ENCODE data around the gene SHOC2.

Gene SHOC2

DNA sequence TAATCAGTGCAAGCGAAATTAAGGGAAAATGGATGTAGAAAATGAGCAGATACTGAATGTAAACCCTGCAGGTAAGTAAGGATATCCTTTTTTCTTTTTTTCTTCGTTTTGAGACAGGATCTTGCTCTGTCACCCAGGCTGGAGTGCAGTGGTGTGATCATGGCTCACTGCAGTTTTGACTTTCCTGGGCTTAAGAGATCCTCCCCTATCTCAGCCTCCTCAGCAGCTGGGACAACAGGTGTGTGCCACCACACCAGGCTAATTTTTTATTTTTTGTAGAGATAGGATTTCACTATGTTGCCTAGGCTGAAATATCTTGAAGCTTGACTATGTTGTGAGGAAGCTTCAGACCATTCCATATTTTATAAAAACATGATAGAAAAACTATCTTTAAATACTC is 43.4 kb upstream of the SHOC2 start:
- no peak for TF ChIP-seq ZFX (IDR thresholded peaks at IDR 0.05; ENCODE audit: borderline replicate concordance)
- TF ChIP-seq, protein P1, sequence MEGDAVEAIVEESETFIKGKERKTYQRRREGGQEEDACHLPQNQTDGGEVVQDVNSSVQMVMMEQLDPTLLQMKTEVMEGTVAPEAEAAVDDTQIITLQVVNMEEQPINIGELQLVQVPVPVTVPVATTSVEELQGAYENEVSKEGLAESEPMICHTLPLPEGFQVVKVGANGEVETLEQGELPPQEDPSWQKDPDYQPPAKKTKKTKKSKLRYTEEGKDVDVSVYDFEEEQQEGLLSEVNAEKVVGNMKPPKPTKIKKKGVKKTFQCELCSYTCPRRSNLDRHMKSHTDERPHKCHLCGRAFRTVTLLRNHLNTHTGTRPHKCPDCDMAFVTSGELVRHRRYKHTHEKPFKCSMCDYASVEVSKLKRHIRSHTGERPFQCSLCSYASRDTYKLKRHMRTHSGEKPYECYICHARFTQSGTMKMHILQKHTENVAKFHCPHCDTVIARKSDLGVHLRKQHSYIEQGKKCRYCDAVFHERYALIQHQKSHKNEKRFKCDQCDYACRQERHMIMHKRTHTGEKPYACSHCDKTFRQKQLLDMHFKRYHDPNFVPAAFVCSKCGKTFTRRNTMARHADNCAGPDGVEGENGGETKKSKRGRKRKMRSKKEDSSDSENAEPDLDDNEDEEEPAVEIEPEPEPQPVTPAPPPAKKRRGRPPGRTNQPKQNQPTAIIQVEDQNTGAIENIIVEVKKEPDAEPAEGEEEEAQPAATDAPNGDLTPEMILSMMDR (IDR thresholded peaks at IDR 0.05) = no peak
- H3K27ac ChIP-seq = no peak overlapping the region

DNA sequence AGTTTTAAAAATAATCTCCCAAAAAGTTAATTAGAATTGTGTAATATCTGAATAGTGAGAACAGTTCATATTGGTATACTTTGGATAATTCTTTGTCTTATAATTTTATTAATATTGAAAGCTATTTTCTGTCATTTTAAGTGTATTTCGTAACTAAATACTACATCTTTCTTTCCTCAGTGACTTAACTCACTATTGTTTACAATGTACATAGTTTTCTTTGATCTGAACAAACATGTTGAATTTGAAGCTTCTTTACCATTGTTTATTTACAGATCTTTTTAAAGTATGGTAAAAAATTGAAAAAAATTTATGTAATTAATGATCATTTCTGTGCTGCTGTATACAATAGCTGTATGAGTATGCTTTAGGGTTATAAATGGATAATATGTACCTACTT is 42.6 kb upstream of the SHOC2 start:
- TF ChIP-seq ZFX (IDR thresholded peaks at IDR 0.05; ENCODE audit: borderline replicate concordance) = no peak
- TF ChIP-seq, protein P1 (IDR thresholded peaks at IDR 0.05) = no peak
- no peak overlapping the region for H3K27ac ChIP-seq

DNA sequence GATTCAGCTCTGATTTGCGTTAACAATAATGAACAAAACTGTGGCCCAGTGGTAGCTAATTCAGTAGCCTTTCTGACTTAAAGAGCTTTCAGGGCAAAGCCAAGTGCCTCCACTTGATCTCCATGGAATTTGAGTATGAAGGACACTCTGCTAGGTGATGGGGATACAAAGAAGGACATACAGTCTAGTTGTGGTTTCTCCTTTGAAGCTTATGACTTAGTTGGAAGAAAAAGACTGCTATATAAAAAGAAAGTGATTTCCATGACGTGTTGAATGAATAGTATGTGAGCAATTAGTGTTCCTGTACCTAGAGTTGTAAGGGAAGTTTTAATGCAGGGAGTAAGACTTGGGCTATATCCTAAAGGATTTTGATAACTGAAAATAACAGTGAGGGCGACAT is 39.4 kb upstream of the SHOC2 start:
- H3K27ac ChIP-seq = no peak overlapping the region
- TF ChIP-seq, protein P1 (IDR thresholded peaks at IDR 0.05) = no peak
- TF ChIP-seq ZFX (IDR thresholded peaks at IDR 0.05; ENCODE audit: borderline replicate concordance) = no peak

DNA sequence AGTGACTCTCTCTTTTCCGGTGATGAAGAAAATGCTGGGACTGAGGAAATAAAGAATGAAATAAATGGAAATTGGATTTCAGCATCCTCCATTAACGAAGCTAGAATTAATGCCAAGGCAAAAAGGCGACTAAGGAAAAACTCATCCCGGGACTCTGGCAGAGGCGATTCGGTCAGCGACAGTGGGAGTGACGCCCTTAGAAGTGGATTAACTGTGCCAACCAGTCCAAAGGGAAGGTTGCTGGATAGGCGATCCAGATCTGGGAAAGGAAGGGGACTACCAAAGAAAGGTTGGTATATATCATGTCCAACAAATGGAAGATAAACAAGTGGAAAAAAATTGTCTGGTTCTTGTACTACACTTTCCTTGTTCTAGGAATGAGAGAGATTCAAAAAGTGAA is 38.2 kb upstream of the SHOC2 start:
- TF ChIP-seq, protein P1 (IDR thresholded peaks at IDR 0.05) = no peak
- TF ChIP-seq ZFX (IDR thresholded peaks at IDR 0.05; ENCODE audit: borderline replicate concordance) = no peak
- no peak overlapping the region for H3K27ac ChIP-seq

DNA sequence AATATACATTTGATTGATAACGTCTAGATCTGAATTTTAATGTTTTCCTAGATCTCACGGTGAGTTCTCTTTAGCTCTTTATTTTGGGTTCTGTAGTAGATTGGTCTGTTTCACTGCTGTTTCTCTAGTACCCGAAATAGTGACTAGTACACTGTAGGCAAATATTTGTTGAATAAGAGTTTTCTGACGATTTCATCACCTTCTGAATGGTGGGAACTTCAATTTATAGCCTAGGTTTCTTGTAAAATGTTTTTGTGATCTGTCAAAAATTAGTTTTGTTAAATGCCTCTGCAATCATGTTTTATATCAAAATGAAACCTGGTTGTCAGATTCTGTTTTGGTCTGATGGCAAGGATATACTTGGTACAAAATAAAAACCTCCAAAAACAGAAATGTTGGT is 37.5 kb upstream of the SHOC2 start:
- no peak overlapping the region for H3K27ac ChIP-seq
- TF ChIP-seq ZFX (IDR thresholded peaks at IDR 0.05; ENCODE audit: borderline replicate concordance) = no peak
- TF ChIP-seq, protein P1 (IDR thresholded peaks at IDR 0.05) = no peak

DNA sequence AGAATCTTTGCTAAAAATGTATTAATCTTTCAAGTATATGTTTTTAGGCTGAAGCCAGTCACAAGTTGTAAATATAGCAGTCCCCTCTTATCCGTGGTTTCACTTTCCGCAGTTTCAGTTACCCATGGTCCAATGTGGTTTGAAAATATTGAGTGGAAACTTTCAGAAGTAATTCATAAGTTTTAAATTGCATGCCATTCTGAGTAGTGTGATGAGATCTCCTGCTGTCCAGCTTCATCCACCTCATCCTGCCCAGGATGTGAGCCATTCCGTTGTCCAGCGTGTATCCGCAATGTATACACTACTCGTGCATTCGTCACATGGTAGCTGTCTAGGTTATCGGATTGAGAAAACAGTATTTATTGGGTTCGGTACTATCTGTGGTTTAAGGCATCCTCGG is 35.5 kb upstream of the SHOC2 start:
- no peak overlapping the region for H3K27ac ChIP-seq
- TF ChIP-seq, protein P1 (IDR thresholded peaks at IDR 0.05) = no peak
- no peak for TF ChIP-seq ZFX (IDR thresholded peaks at IDR 0.05; ENCODE audit: borderline replicate concordance)

DNA sequence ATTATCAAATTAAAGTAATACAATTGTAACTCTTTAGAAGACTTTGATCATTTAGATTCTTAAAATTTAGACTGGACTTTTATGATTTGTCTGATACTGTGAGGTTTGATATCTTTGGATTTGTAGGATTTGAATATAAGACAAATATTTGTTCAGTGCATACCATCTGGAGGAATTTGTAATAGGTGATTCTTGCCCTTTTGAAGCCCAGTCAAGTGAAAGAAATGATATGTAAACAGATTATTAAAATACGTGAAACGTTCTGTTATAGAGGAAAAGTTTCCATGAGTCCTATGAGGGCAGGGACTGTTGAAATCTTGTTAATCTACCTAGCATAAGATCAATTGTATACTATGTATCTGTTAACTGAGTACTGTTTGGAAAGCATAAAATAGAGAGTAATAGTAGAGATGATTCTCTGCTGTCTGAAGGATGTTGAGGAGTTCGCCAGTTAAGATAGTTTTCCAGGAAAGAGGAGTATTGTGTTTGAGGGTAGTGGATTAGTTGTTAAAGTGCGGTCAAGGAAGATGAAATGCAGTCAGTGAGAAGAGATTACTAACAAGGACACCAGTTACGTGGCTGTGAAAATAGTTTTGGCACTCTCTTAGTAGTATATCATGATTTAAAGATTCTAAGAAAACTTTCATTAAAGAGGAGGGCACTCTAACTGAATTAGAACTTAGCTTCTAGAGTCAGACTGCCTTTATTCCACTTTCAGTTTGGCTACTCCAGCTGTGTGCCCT is 33.3 kb upstream of the SHOC2 start:
- H3K27ac ChIP-seq = peak overlapping the region; percentile 22; the same call in 1 of the 2 replicates
- no peak for TF ChIP-seq ZFX (IDR thresholded peaks at IDR 0.05; ENCODE audit: borderline replicate concordance)
- TF ChIP-seq, protein P1 (IDR thresholded peaks at IDR 0.05) = no peak

All from 22Rv1 (cell line).